ENCODE data around the gene OR4D2.

Gene OR4D2

GRCh38 chr17:58172369-58173071 is 5.7 kb downstream of the OR4D2 start:
- in situ Hi-C loops (cut with HindIII; ENCODE audit: low sequenced_read_pairs), result no loop called here

GRCh38 chr17:58174871-58175270 is 8.1 kb downstream of the OR4D2 start:
- in situ Hi-C loops (cut with HindIII; ENCODE audit: low sequenced_read_pairs), result no loop called here

- in situ Hi-C loops (cut with HindIII; ENCODE audit: low sequenced_read_pairs), result no loop called here
Measured at GRCh38 chr17:58176200-58176599, 9.4 kb downstream of the OR4D2 start.

- in situ Hi-C loops (cut with HindIII; ENCODE audit: low sequenced_read_pairs), result loop anchor here (10.0 kb wide), 1 partner anchor 63 kb away; no protein-coding TSS in a partner anchor
Measured at GRCh38 chr17:58181796-58182195, 15.0 kb downstream of the OR4D2 start.

- in situ Hi-C loops (cut with HindIII; ENCODE audit: low sequenced_read_pairs), result loop anchor here (10.0 kb wide), 1 partner anchor 61 kb away; no protein-coding TSS in a partner anchor
Measured at GRCh38 chr17:58183514-58183913, 16.7 kb downstream of the OR4D2 start.

- in situ Hi-C loops (cut with HindIII; ENCODE audit: low sequenced_read_pairs), result loop anchor here (10.0 kb wide), 1 partner anchor 60 kb away; no protein-coding TSS in a partner anchor
Measured at GRCh38 chr17:58184308-58184985, 17.7 kb downstream of the OR4D2 start.

- in situ Hi-C loops (cut with HindIII; ENCODE audit: low sequenced_read_pairs), result loop anchor here (10.0 kb wide), 1 partner anchor 60 kb away; no protein-coding TSS in a partner anchor
Measured at GRCh38 chr17:58184986-58185761, 18.4 kb downstream of the OR4D2 start.

GRCh38 chr17:58186591-58186990 is 19.8 kb downstream of the OR4D2 start:
- in situ Hi-C loops (cut with HindIII; ENCODE audit: low sequenced_read_pairs), result loop anchor here (10.0 kb wide), 1 partner anchor 58 kb away; no protein-coding TSS in a partner anchor

GRCh38 chr17:58187063-58187462 is 20.3 kb downstream of the OR4D2 start:
- in situ Hi-C loops (cut with HindIII; ENCODE audit: low sequenced_read_pairs), result loop anchor here (10.0 kb wide), 1 partner anchor 58 kb away; no protein-coding TSS in a partner anchor

- in situ Hi-C loops (cut with HindIII; ENCODE audit: low sequenced_read_pairs), result loop anchor here (10.0 kb wide), 1 partner anchor 57 kb away; no protein-coding TSS in a partner anchor
Measured at GRCh38 chr17:58187675-58188074, 20.9 kb downstream of the OR4D2 start.

- in situ Hi-C loops (cut with HindIII; ENCODE audit: low sequenced_read_pairs), result loop anchor here (10.0 kb wide), 1 partner anchor 55 kb away; no protein-coding TSS in a partner anchor
Measured at GRCh38 chr17:58189436-58190146, 22.8 kb downstream of the OR4D2 start.

- in situ Hi-C loops (cut with HindIII; ENCODE audit: low sequenced_read_pairs), result no loop called here
Measured at GRCh38 chr17:58191241-58191896, 24.6 kb downstream of the OR4D2 start.

- in situ Hi-C loops (cut with HindIII; ENCODE audit: low sequenced_read_pairs), result no loop called here
Measured at GRCh38 chr17:58192612-58193011, 25.8 kb downstream of the OR4D2 start, which contains the start of gene EPX. EPX (plus strand) TSS chr17:58192726; CDS start chr17:58192847, 121 bp downstream.

- in situ Hi-C loops (cut with HindIII; ENCODE audit: low sequenced_read_pairs), result no loop called here
Measured at GRCh38 chr17:58193641-58194255, 27.0 kb downstream of the OR4D2 start.

- in situ Hi-C loops (cut with HindIII; ENCODE audit: low sequenced_read_pairs), result no loop called here
Measured at GRCh38 chr17:58195518-58196123, 28.8 kb downstream of the OR4D2 start.

- in situ Hi-C loops (cut with HindIII; ENCODE audit: low sequenced_read_pairs), result no loop called here
Measured at GRCh38 chr17:58196610-58197009, 29.8 kb downstream of the OR4D2 start.

GRCh38 chr17:58200024-58200633 is 33.3 kb downstream of the OR4D2 start:
- in situ Hi-C loops (cut with HindIII; ENCODE audit: low sequenced_read_pairs), result no loop called here

GRCh38 chr17:58202859-58203258 is 36.1 kb downstream of the OR4D2 start:
- in situ Hi-C loops (cut with HindIII; ENCODE audit: low sequenced_read_pairs), result no loop called here

GRCh38 chr17:58204796-58205195 is 38.0 kb downstream of the OR4D2 start:
- in situ Hi-C loops (cut with HindIII; ENCODE audit: low sequenced_read_pairs), result no loop called here

All from endothelial cell of hepatic sinusoid (primary cell).